Body of pancreas (tissue), 4 donors: Measurements from ENCODE around the gene DYNLRB2. TPM values are rescaled to one million over a fixed set of nuclear protein-coding genes. Genes with fewer than 3 reads are reported as not detected.

Experiments used
- ATAC-seq: fragments of 150-250 bp; one replicate; pipeline ENCODE4 v1.9.1; 2016
- DNase-seq, 4 donors: peaks; one replicate each; pipeline ENCODE4 v3.0.0-alpha.2; 2019
- H3K27ac ChIP-seq, 4 donors: fragments of 200-600 bp; sonication (generic); 1 replicate in 3 of 4; 2 replicates in 1 of 4; pipeline versions ENCODE4 v1.5.1 to v1.6.1; 2016 to 2019; ENCODE audit warnings: mild to moderate bottlenecking in 1 of 4, mixed read lengths in 1 of 4, moderate library complexity in 1 of 4
- H3K27me3 ChIP-seq, 2 donors: fragments of 200-600 bp; sonication (generic); one replicate each; pipeline ENCODE4 v1.6.0; 2016; ENCODE audit warnings: mild to moderate bottlenecking in 1 of 2
- H3K36me3 ChIP-seq, 2 donors: fragments of 200-600 bp; sonication (generic); replicated peaks in 1 of 2; 2 replicates each; pipeline ENCODE4 v1.5.1; 2016; ENCODE audit warnings: low read depth in 2 of 2; ENCODE audit not compliant: insufficient read depth in 1 of 2
- H3K4me1 ChIP-seq: fragments of 200-600 bp; sonication (generic); one replicate; pipeline ENCODE4 v1.6.0; 2016
- H3K4me3 ChIP-seq, 2 donors: fragments of 200-600 bp; sonication (generic); 1 replicate in 1 of 2; 2 replicates in 1 of 2; pipeline ENCODE4 v1.5.1; 2016 to 2019
- H3K9me3 ChIP-seq, 3 donors: fragments of 200-600 bp; sonication (generic); 1 replicate in 2 of 3; 2 replicates in 1 of 3; pipeline ENCODE4 v1.5.1; 2016
- POLR2A ChIP-seq, 3 donors: fragments of 450-650 bp; IDR thresholded peaks; one replicate each; pipeline ENCODE4 v1.6.1; 2016; ENCODE audit warnings: antibody characterized with exemption in 3 of 3, mild to moderate bottlenecking in 2 of 3
- WGBS, 2 donors: methylation state at CpG; one replicate each; pipeline ENCODE4 v1.1.5; 2017; 5-methylcytosine and 5-hydroxymethylcytosine counted together
- intact Hi-C: fragments of 100-400 bp; cut with DNase I; formaldehyde crosslinking; loops from one replicate; pipeline ENCODE4 v1.15.1; 2023
- total RNA-seq, 2 donors: library from RNA; depleted of rRNA; stranded (reverse); fragments of >200 nt; gene quantifications; one replicate each; pipeline ENCODE4 v1.1.0, GENCODE V29; 2016
- TF ChIP-seq, protein P1 (sequence below), 7 experiments: fragments of 450-650 bp in 4 of 7; fragments of 200-600 bp in 3 of 7; sonication (generic) in 3 of 7; IDR thresholded peaks; one replicate each; pipeline ENCODE4 v1.5.1; 2016 to 2019; ENCODE audit warnings: antibody characterized with exemption in 7 of 7

Gene DYNLRB2
- total RNA-seq, 2 donors from 2014 or later: not detected

DNA sequence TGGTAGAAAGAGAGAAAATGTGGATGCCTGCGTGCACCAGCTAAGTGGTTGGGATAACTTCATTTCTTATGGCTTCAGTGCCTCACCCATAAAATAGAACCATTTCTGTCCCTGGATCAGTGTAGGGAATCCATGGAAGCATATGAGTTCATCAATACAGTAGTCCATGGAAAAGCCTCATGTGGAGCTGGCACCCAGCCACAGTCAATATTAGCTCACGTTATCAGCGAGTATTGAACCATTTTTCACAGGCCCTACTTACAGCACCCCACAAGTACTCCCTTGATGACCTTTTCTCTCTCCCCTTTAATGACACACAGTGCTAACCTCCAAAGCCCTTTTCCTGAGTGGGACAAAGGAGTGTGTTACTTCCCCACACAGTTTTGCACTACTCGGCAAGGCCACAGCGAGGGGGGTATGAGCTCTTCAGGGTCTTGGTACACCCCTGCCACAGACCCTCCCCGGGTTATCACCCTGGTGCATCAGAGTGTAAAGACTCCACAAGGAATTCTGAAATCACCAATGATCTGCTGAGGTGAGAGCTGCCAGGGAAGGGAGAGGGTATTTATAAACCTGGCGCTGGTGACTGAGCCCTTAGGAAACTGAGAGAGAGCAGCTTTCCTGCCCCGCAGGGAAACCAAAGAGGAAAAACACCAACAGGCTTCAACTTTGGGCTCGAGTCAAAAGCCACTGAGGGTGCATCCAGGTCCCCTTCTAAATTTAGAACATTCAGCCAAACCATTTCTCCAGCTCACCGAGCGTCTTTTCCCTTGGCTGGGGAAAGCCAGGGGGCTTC is 36.9 kb downstream of the DYNLRB2 start:
- intact Hi-C loops: no loop called here
- no peak overlapping the region for H3K27ac ChIP-seq
- H3K36me3 ChIP-seq: no peaks in the 10 kb centered on the region
- H3K4me3 ChIP-seq: no peak overlapping the region
- TF ChIP-seq POLR2A (IDR thresholded peaks at IDR 0.05): no peak
- no peaks in the 10 kb centered on the region for H3K9me3 ChIP-seq
- no peaks in the 10 kb centered on the region for H3K27me3 ChIP-seq
- 28 to 33% methylated on average over 11 of the region's 11 CpGs for WGBS, 2 donors
- peaks cover 12% of the 10 kb centered on the region for H3K4me1 ChIP-seq
- DNase-seq (peak; percentile 56 to 78 (median 72)), ATAC-seq (peak; percentile 35)

DNA sequence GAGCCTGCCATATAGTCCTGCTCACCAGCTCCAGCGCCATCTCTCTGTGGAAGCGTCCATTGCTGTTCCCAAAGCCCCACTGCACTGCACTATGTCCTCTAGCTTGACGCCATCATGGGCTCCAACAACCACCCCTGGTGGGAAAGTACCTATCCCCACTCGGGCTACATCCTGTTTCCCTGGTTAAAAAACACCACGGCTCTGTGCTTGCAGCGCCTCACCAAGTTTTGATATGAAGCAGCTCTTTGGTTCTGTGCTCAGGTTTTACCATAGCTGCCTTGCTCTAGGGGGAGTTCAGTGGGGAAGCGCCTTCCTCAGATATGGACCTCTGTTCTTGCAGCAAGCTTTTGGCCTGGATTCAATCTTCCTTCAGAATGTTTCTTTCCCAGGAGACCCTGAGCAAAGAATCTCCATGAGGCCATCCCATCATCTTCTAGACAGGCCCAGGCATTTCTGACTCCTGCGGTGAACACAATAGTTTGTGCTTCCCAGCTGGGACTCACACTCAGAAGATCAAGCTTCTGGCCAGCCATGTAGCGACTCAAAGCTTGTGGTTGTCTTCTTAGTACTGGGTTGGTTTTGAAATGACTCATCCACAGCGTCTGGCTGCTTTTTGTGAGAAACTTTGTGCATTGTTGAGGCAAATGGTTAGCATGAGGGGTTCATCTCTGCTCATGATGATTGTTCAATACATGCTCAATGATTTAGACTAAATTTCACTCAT is 39.5 kb downstream of the DYNLRB2 start:
- ATAC-seq (no peak), DNase-seq (no peak)
- TF ChIP-seq, protein P1, sequence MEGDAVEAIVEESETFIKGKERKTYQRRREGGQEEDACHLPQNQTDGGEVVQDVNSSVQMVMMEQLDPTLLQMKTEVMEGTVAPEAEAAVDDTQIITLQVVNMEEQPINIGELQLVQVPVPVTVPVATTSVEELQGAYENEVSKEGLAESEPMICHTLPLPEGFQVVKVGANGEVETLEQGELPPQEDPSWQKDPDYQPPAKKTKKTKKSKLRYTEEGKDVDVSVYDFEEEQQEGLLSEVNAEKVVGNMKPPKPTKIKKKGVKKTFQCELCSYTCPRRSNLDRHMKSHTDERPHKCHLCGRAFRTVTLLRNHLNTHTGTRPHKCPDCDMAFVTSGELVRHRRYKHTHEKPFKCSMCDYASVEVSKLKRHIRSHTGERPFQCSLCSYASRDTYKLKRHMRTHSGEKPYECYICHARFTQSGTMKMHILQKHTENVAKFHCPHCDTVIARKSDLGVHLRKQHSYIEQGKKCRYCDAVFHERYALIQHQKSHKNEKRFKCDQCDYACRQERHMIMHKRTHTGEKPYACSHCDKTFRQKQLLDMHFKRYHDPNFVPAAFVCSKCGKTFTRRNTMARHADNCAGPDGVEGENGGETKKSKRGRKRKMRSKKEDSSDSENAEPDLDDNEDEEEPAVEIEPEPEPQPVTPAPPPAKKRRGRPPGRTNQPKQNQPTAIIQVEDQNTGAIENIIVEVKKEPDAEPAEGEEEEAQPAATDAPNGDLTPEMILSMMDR (IDR thresholded peaks at IDR 0.05): no peak
- TF ChIP-seq POLR2A (IDR thresholded peaks at IDR 0.05): no peak
- H3K4me3 ChIP-seq: no peak overlapping the region
- no peaks in the 10 kb centered on the region for H3K9me3 ChIP-seq
- no peak overlapping the region for H3K27ac ChIP-seq
- H3K36me3 ChIP-seq: no peaks in the 10 kb centered on the region
- WGBS, 2 donors: 79 to 85% methylated on average over 10 of the region's 10 CpGs
- peaks cover 12% of the 10 kb centered on the region for H3K4me1 ChIP-seq
- H3K27me3 ChIP-seq: no peaks in the 10 kb centered on the region
- intact Hi-C loops: no loop called here

DNA sequence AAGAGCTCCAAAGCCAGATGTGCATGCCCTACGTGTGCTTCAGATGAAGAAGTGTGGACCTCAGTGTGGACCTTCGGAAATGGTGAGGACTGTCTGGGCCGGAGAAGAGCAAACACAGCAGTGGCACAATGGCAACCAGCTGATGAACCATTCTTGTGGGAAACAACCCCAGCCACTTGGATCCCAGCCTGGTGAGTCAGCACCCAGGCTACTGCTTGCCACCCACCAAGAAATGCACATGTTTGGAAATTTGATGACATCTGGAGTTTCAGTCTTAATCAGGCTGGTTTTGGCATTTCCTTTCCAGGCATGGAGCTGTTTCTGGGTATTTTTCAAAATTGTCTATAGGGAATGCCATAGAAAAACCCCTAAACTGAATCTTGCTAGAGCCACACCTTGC is 42.7 kb downstream of the DYNLRB2 start:
- Histone ChIP-seq H3K27ac (no peak overlapping the region), H3K9me3 (no peaks in the 10 kb centered on the region), H3K4me3 (no peak overlapping the region), H3K36me3 (no peaks in the 10 kb centered on the region), H3K27me3 (no peaks in the 10 kb centered on the region), H3K4me1 (no peaks in the 10 kb centered on the region)
- 76 to 77% methylated on average over 2 to 3 of the region's 3 CpGs for WGBS, 2 donors
- DNase-seq (peak in 1 of 4 donors; percentile 25), ATAC-seq (no peak)
- TF ChIP-seq POLR2A (IDR thresholded peaks at IDR 0.05): no peak
- TF ChIP-seq, protein P1 (IDR thresholded peaks at IDR 0.05): no peak
- intact Hi-C loops: no loop called here

DNA sequence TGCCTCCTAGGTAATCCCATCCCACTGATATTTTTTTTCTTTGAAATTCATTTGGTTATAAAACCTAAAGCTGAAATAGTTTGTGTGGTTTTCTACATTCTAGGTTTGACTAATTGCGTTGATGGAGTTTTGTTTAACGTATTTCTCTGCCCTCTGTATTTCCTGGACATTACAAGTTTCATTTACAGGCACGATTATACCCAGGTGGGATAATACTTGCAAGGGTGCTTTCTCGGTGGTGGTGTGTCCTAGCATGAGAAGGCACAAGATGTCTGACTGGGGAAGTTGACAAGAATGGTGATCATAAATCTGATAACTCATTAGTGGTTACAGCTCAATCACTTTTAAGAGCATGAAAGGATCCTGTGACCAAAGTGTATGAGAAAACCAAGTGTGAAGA is 45.0 kb downstream of the DYNLRB2 start:
- H3K4me3 ChIP-seq: no peak overlapping the region
- DNase-seq (no peak), ATAC-seq (no peak)
- no peak overlapping the region for H3K27ac ChIP-seq
- intact Hi-C loops: no loop called here
- H3K4me1 ChIP-seq: no peaks in the 10 kb centered on the region
- TF ChIP-seq POLR2A (IDR thresholded peaks at IDR 0.05): no peak
- TF ChIP-seq, protein P1 (IDR thresholded peaks at IDR 0.05): no peak
- no peaks in the 10 kb centered on the region for H3K9me3 ChIP-seq
- H3K27me3 ChIP-seq: no peaks in the 10 kb centered on the region
- WGBS, 2 donors: 69 to 82% methylated on average over 4 of the region's 4 CpGs
- H3K36me3 ChIP-seq: no peaks in the 10 kb centered on the region

DNA sequence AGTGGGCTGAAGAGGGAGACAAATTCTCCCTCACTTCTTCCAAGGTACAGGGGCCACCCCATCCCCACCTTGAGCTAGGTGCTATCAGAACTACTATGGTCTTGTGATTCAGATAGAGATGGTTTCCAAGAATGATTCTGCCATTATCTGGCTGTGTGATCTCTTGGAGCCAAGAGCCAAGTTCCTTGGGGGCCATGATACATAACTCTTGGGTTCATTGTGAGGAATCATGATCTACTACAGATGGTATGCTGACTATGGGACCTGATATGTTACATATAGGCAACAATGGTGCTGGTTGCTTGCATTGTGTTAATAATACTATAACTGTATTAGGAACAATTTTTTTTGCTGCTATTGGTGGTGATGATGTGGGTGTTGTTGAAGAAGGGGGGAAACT is 45.7 kb downstream of the DYNLRB2 start:
- H3K36me3 ChIP-seq: no peaks in the 10 kb centered on the region
- H3K27me3 ChIP-seq: no peaks in the 10 kb centered on the region
- DNase-seq: no peak
- H3K9me3 ChIP-seq: no peaks in the 10 kb centered on the region
- ATAC-seq: no peak
- no peak overlapping the region for H3K27ac ChIP-seq
- H3K4me3 ChIP-seq: no peak overlapping the region
- intact Hi-C loops: no loop called here
- H3K4me1 ChIP-seq: no peaks in the 10 kb centered on the region
- TF ChIP-seq, protein P1 (IDR thresholded peaks at IDR 0.05): no peak
- no peak for TF ChIP-seq POLR2A (IDR thresholded peaks at IDR 0.05)
